GM18502 (cell line): ENCODE results near the gene TLE3.

Experiments used
- ATAC-seq: cut with Tn5 transposase; IDR thresholded peaks from one replicate; pipeline ENCODE4 v1.9.1; 2021; ENCODE audit warnings: mild to moderate bottlenecking; ENCODE audit not compliant: unreplicated experiment, poor library complexity

Gene TLE3

GRCh38 chr15:70088455-70088854, 9.3 kb downstream of the TLE3 start:
- ATAC-seq: no peak

DNA sequence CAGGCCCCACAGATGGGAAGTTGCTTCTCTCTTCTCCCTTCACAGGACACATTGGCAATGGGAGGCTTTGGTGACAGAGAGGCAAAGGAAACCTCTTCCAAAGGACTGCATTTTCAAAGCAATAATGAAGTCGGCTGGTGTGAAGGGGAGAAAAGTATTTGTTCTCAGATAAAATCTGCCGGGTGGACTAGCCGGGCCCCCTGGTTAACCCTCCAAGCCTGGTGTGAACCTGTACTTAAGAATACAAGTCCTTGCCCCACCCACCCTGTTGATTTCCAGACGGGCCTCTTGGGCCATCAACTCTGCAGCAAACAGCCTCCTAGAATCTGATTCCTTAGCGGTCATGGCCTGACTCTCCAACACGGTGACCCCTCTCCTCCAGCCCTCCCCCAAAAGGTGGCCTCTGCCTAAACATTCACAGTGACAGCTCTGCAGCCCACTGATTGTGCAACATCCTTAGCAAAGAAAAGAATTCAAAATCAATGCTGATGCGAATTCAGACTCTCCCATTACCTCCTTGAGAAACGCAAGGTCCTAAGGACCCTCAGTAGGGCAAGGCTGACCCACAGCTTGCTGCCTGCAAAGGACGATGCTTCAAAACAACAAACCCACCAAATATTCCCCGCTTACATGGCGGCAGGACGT, 9.9 kb downstream of the TLE3 start:
- ATAC-seq: no peak

GRCh38 chr15:70086636-70087035, 11.1 kb downstream of the TLE3 start:
- no peak for ATAC-seq

GRCh38 chr15:70084461-70084860, 13.3 kb downstream of the TLE3 start:
- ATAC-seq: no peak

DNA sequence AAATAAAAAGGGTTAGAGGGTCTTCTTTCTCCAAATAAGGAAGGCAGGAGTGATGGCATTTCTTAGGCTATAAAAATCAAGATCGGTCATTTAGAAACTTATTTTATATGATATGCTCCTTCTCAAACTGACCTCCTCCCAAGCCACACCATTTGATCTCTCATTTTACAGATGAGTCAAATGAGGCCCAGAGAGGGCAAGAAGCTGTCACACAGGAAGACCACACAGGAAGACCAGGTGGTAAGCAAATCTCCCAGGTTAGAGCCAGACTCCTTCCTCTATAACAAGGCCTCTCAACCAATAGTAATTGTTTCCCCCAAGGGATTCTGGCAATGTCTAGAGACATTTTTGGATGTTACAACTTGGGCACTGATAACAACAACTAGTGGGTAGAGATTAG, 13.8 kb downstream of the TLE3 start:
- ATAC-seq: peak; percentile 79

- ATAC-seq: no peak
These were observed 14.3 kb downstream of the TLE3 start for GRCh38 chr15:70083418-70083817.

DNA sequence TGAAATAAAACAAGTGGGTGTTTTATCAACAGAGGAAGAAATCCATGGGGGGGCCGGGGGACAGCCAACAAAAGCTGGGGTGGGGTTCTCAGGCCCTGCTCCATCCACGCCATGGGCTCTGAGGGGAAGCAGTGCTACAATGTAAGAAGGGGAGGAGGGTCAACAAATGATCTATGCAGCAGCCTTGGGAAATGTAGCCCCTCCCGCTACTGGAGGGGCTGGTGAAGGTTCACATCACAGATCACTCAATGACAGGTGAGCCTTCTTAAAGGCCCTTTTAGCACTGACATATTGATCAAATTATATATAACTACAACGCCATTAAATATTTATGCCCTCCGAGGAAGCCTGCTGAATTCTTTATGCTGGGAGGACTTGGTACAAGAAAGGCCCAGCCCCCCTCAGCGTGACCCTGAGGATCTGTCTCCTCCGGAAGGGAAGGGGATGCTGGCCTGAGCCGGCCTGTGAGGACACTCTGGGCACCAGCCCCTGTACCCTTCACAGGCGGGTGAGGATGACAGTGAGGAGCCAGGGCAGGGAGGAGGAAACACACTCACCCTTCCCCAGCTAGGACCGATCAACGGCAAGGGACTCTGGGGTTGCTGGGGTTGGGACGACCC, 15.3 kb downstream of the TLE3 start:
- ATAC-seq: no peak

DNA sequence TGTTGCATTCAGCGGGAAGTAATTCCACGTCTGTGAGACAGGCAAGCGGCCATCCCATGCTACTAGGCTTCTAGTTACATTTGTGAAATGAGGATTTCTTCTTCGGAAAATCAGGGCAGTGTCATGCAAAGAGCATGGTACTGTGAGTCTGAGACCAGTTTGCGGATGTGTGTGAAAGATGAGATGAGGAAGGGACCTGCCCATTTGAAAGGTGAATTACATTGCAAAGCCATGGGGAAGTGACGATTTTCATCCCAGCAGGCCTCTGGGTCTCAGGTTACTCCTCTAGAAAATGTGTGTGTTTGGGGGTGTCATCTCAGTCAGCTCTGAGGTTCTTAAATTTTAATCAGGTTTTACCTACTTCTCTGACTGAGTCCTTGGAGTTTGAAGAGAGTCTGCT, 16.1 kb downstream of the TLE3 start:
- ATAC-seq: no peak

- ATAC-seq: no peak
These were observed 17.4 kb downstream of the TLE3 start for GRCh38 chr15:70080347-70080746.

- no peak for ATAC-seq
These were observed 17.8 kb downstream of the TLE3 start for GRCh38 chr15:70079888-70080287.

- no peak for ATAC-seq
These were observed 18.9 kb downstream of the TLE3 start for GRCh38 chr15:70078578-70079417.

- ATAC-seq: no peak
These were observed 20.2 kb downstream of the TLE3 start for GRCh38 chr15:70077188-70078147.

DNA sequence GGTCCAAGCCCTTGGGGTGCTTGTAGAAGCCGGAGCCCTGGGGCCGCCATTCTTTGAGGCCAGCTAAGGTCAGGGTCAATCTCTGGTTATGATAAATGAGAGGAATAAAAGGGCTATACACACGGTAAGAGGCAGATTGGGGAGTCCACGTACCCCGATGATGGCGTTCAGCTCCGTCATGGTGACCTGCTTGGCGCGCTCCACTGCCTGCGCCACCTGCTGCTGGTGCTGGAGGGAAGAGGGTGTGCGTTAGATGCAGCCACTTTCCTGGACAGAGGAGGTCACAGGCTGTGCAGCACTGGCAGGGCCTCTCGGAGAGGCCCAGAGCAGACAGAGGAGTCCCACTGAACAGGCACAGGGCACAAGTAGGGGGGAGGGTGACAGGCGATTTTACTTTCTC, 23.3 kb downstream of the TLE3 start:
- no peak for ATAC-seq

GRCh38 chr15:70072479-70072878, 25.2 kb downstream of the TLE3 start:
- ATAC-seq: no peak

- ATAC-seq: no peak
These were observed 25.9 kb downstream of the TLE3 start for GRCh38 chr15:70071799-70072198.

DNA sequence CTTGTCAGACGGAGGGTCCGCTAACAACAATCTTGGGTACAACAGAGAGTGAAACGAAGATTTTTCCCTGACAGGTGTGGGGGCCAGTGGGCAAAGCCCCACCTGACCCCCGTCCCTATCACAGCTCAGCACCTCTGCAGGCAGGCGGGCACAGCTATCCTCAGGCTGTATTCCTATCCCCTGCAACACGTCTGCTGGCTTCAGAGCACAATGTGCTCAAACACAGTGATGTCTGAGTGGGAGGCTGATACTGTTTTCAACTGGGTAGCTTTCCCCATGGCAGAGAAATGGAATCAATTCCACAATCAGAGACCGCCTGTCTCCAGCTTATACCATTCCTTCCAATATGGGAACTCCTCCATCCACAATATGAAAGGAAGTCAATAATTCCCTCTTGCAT, 28.0 kb downstream of the TLE3 start:
- no peak for ATAC-seq

DNA sequence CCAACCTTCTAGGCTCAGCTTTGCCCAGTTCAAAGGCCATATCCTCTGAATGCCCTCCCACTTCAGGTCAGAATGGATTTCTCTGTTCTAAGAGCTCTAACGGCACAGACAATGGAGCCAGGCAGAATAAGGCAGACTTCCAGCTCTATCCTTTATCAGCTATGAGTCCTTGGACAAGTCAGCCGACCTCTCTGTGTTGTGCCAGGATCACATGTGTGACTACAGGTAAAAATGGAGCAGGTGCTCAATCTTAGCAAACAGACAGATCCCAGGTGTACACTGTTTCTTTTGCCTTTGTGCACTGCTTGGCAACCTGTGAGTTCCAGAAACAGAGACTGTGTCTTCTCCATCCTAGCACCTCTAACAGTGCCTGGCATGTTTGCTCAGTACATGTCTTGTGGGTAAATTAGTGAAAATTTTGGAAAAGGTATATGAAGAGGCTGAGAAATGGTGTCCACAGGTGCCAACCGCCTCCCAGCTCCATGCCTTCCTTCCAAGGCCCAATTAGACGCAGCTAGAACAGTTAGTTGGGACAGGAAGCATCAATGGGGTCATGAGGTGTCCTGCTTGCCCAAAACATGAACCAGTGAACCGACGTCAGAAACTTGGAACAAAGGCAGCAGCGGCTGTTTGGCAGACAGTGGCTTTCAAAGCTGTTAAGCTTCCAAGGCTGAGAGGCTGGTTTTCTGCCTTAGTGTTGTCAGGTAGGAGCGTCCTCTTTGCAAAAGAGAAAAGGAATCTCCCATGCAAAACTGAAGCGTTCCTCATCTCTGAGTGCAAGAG, 28.7 kb downstream of the TLE3 start:
- no peak for ATAC-seq

DNA sequence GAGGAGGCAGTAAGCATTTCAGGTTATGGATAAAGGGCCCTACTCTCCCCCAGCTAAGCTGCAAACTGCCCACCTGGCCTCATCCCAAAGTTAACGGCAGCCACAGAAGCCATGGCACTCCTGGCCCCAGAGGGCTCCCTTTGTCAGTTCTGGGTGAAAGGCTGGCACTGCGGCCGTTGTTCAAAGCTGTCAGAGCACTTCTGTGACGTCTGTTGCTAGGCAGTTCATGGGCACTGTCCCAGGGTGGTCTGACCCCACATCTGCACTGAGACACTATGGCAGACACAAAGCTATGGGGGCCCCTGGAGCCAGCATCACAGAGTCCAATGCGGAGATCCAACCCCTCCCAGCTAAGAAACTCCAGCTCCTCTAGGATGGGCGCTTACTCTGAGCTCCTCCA, 30.0 kb downstream of the TLE3 start:
- ATAC-seq: no peak

GRCh38 chr15:70067011-70067410, 30.7 kb downstream of the TLE3 start:
- no peak for ATAC-seq

DNA sequence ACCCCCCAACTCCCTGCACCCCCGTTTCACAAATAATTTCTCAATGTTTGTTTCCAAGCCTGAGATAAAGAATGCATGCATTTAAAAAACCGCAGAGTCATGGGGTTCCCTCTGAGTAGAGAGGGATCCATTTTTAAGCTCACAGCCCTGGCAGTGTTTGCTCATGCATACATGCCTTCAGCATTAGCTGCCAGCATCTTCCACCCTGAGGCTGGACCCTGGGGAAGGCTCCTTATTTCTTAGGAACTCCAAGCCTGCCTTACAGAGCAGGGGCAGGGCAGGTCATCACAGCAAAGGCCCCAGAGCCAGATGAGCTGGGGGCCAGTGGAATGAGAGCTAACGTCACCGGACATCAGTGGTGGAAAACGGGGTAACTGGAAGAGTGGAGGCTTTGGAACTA, 31.3 kb downstream of the TLE3 start:
- ATAC-seq: no peak
